HEK293 (cell line): Measurements from ENCODE around the gene GIMD1.

Experiments
- CTCF ChIA-PET: fragments of 350-600 bp; formaldehyde crosslinking; extraction: SDS; loops from one replicate; lab custom pipeline; 2021; ENCODE audit warnings: antibody characterized with exemption; lab: Yijun Ruan, JAX
- POLR2A ChIA-PET: fragments of 300-600 bp; formaldehyde crosslinking; extraction: SDS; loops from one replicate; lab custom pipeline; 2020; ENCODE audit warnings: antibody characterized with exemption, inconsistent platforms; lab: Yijun Ruan, JAX
- H3K27ac ChIP-seq: fragments of 200-500 bp; sonication (Bioruptor generic); 2 replicates; pipeline ENCODE4 v1.5.1; 2014; ENCODE audit warnings: low read depth, low read length, control low read depth, inconsistent platforms; ENCODE audit errors: extremely low read depth
- H3K36me3 ChIP-seq, 2 experiments: fragments of 200-500 bp in 1 of 2; sonication (Bioruptor generic) in 1 of 2; 1 replicate in 1 of 2; 2 replicates in 1 of 2; pipeline ENCODE4 v1.5.1; 2014 to 2017; ENCODE audit warnings: inconsistent platforms in 2 of 2, low read length in 2 of 2; ENCODE audit not compliant: control insufficient read depth in 2 of 2, insufficient read depth in 1 of 2
- H3K4me1 ChIP-seq: fragments of 200-500 bp; sonication (Bioruptor generic); 2 replicates; pipeline ENCODE4 v1.5.1; 2014; ENCODE audit warnings: mild to moderate bottlenecking, low read length, inconsistent platforms; ENCODE audit not compliant: control insufficient read depth, insufficient read depth
- H3K4me3 ChIP-seq: 2 replicates; pipeline ENCODE4 v1.5.1; 2011; ENCODE audit warnings: low read depth, mild to moderate bottlenecking, control low read depth, low read length, moderate library complexity
- H3K9me3 ChIP-seq: fragments of 200-500 bp; sonication (Bioruptor generic); 2 replicates; pipeline ENCODE4 v1.5.1; 2014; ENCODE audit warnings: low read depth, low read length, inconsistent platforms; ENCODE audit not compliant: control insufficient read depth, insufficient read depth
- BCL6B ChIP-seq: fragments of 450-650 bp; formaldehyde crosslinking; IDR thresholded peaks from 2 replicates; pipeline ENCODE4 v1.5.1; 2017; ENCODE audit warnings: missing biosample characterization, missing genetic modification characterization
- ELK4 ChIP-seq: IDR thresholded peaks from 2 replicates; pipeline ENCODE4 v1.6.1; 2011; ENCODE audit warnings: mild to moderate bottlenecking, low read depth, low read length, borderline replicate concordance
- KLF1 ChIP-seq: fragments of 450-650 bp; formaldehyde crosslinking; IDR thresholded peaks from 2 replicates; pipeline ENCODE4 v1.5.1; 2016; ENCODE audit warnings: missing biosample characterization, missing genetic modification characterization
- YY1 ChIP-seq: fragments of 450-650 bp; formaldehyde crosslinking; IDR thresholded peaks from 2 replicates; pipeline ENCODE4 v1.5.1; 2018; ENCODE audit warnings: missing biosample characterization, missing genetic modification characterization
- YY2 ChIP-seq: fragments of 450-650 bp; formaldehyde crosslinking; IDR thresholded peaks from 2 replicates; pipeline ENCODE4 v1.5.1; 2016; ENCODE audit warnings: missing biosample characterization, missing genetic modification characterization
- ZBTB20 ChIP-seq: fragments of 450-650 bp; formaldehyde crosslinking; IDR thresholded peaks from 2 replicates; pipeline ENCODE4 v1.5.1; 2016; ENCODE audit warnings: missing biosample characterization, missing genetic modification characterization
- ZNF121 ChIP-seq: fragments of 450-650 bp; formaldehyde crosslinking; IDR thresholded peaks from 2 replicates; pipeline ENCODE4 v1.5.1; 2016; ENCODE audit warnings: missing biosample characterization, missing genetic modification characterization
- ZNF157 ChIP-seq: fragments of 450-650 bp; formaldehyde crosslinking; IDR thresholded peaks from 2 replicates; pipeline ENCODE4 v1.5.1; 2016; ENCODE audit warnings: missing biosample characterization, missing genetic modification characterization
- ZNF2 ChIP-seq: fragments of 450-650 bp; formaldehyde crosslinking; IDR thresholded peaks from 2 replicates; pipeline ENCODE4 v1.5.1; 2016; ENCODE audit warnings: missing biosample characterization, missing genetic modification characterization
- ZNF202 ChIP-seq: fragments of 450-650 bp; formaldehyde crosslinking; IDR thresholded peaks from 2 replicates; pipeline ENCODE4 v1.5.1; 2016; ENCODE audit warnings: missing biosample characterization, missing genetic modification characterization, borderline replicate concordance
- ZNF266 ChIP-seq: fragments of 450-650 bp; formaldehyde crosslinking; IDR thresholded peaks from 2 replicates; pipeline ENCODE4 v1.5.1; 2016; ENCODE audit warnings: missing biosample characterization, missing genetic modification characterization, low read depth
- ZNF423 ChIP-seq: fragments of 450-650 bp; formaldehyde crosslinking; IDR thresholded peaks from 2 replicates; pipeline ENCODE4 v1.5.1; 2016; ENCODE audit warnings: missing biosample characterization, missing genetic modification characterization
- ZNF433 ChIP-seq: fragments of 450-650 bp; formaldehyde crosslinking; IDR thresholded peaks from 2 replicates; pipeline ENCODE4 v1.5.1; 2016; ENCODE audit warnings: missing biosample characterization, missing genetic modification characterization, low read depth
- ZNF48 ChIP-seq: fragments of 450-650 bp; formaldehyde crosslinking; IDR thresholded peaks from 2 replicates; pipeline ENCODE4 v1.5.1; 2016; ENCODE audit warnings: missing biosample characterization, missing genetic modification characterization
- ZNF501 ChIP-seq: fragments of 450-650 bp; formaldehyde crosslinking; IDR thresholded peaks from 2 replicates; pipeline ENCODE4 v1.5.1; 2016; ENCODE audit warnings: missing biosample characterization, missing genetic modification characterization
- ZNF623 ChIP-seq: fragments of 450-650 bp; formaldehyde crosslinking; IDR thresholded peaks from 2 replicates; pipeline ENCODE4 v1.5.1; 2016; ENCODE audit warnings: missing biosample characterization, missing genetic modification characterization
- ZNF654 ChIP-seq: fragments of 450-650 bp; formaldehyde crosslinking; IDR thresholded peaks from 2 replicates; pipeline ENCODE4 v1.5.1; 2016; ENCODE audit warnings: low read depth, missing biosample characterization, missing genetic modification characterization
- ZNF707 ChIP-seq: fragments of 450-650 bp; formaldehyde crosslinking; IDR thresholded peaks from 2 replicates; pipeline ENCODE4 v1.5.1; 2016; ENCODE audit warnings: missing biosample characterization, missing genetic modification characterization
- ZNF776 ChIP-seq: fragments of 450-650 bp; formaldehyde crosslinking; IDR thresholded peaks from 2 replicates; pipeline ENCODE4 v1.5.0; 2017; ENCODE audit warnings: missing biosample characterization, missing genetic modification characterization, borderline replicate concordance
- TF ChIP-seq, protein P1 (sequence below): fragments of 450-650 bp; IDR thresholded peaks from 2 replicates; pipeline ENCODE4 v1.5.1; 2018; ENCODE audit warnings: missing biosample characterization, mild to moderate bottlenecking, missing genetic modification characterization
- TF ChIP-seq, protein P2 (sequence below): fragments of 450-650 bp; formaldehyde crosslinking; IDR thresholded peaks from 2 replicates; pipeline ENCODE4 v1.5.1; 2016; ENCODE audit warnings: missing biosample characterization, missing genetic modification characterization

The GIMD1 gene

GRCh38 chr4:106371161-106371560, 2.6 kb upstream of the GIMD1 start:
- ChIA-PET CTCF (interaction anchor here (0.7 to 1.3 kb wide), 4 partner anchors 19 to 438 kb away, joined by 3 to 5 read pairs (median 4); no protein-coding TSS in a partner anchor), POLR2A (no interaction called here)
- Histone ChIP-seq H3K9me3 (no peaks in the 10 kb centered on the region), H3K4me3 (no peak overlapping the region), H3K36me3 (no peaks in the 10 kb centered on the region), H3K4me1 (no peaks in the 10 kb centered on the region), H3K27ac (no peak overlapping the region)
- TF ChIP-seq, protein P1, sequence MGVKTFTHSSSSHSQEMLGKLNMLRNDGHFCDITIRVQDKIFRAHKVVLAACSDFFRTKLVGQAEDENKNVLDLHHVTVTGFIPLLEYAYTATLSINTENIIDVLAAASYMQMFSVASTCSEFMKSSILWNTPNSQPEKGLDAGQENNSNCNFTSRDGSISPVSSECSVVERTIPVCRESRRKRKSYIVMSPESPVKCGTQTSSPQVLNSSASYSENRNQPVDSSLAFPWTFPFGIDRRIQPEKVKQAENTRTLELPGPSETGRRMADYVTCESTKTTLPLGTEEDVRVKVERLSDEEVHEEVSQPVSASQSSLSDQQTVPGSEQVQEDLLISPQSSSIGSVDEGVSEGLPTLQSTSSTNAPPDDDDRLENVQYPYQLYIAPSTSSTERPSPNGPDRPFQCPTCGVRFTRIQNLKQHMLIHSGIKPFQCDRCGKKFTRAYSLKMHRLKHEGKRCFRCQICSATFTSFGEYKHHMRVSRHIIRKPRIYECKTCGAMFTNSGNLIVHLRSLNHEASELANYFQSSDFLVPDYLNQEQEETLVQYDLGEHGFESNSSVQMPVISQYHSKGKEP (tag by site-specific recombination) = no peak
- TF ChIP-seq ZNF2 (tag by site-specific recombination) = no peak
- TF ChIP-seq YY2 (tag by site-specific recombination) = no peak
- TF ChIP-seq ZNF266 (tag by site-specific recombination) = no peak
- no peak for TF ChIP-seq ZNF707 (tag by site-specific recombination)
- no peak for TF ChIP-seq ZNF654 (tag by site-specific recombination)
- TF ChIP-seq ZNF423 (tag by site-specific recombination) = no peak
- TF ChIP-seq ZNF48 (tag by site-specific recombination) = no peak
- TF ChIP-seq ZNF776 (tag by site-specific recombination) = no peak
- no peak for TF ChIP-seq ZNF433 (tag by site-specific recombination)
- TF ChIP-seq ZNF121 (tag by site-specific recombination) = no peak
- TF ChIP-seq ZNF202 (tag by site-specific recombination) = no peak
- TF ChIP-seq ZNF623 (tag by site-specific recombination) = no peak
- no peak for TF ChIP-seq ZBTB20 (tag by site-specific recombination)
- no peak for TF ChIP-seq ZNF501 (tag by site-specific recombination)

- no peak overlapping the region for H3K27ac ChIP-seq
- H3K36me3 ChIP-seq = no peaks in the 10 kb centered on the region
- H3K9me3 ChIP-seq = no peaks in the 10 kb centered on the region
- CTCF ChIA-PET = interaction anchor here (0.6 to 1.8 kb wide), 15 partner anchors 8 to 1172 kb away, joined by 3 to 14 read pairs (median 4); no protein-coding TSS in a partner anchor
- TF ChIP-seq KLF1 (tag by site-specific recombination) (no peak), ZNF121 (tag by site-specific recombination) (no peak), ELK4 (no peak), BCL6B (tag by site-specific recombination) (no peak), ZNF157 (no peak), YY1 (no peak)
- TF ChIP-seq, protein P2, sequence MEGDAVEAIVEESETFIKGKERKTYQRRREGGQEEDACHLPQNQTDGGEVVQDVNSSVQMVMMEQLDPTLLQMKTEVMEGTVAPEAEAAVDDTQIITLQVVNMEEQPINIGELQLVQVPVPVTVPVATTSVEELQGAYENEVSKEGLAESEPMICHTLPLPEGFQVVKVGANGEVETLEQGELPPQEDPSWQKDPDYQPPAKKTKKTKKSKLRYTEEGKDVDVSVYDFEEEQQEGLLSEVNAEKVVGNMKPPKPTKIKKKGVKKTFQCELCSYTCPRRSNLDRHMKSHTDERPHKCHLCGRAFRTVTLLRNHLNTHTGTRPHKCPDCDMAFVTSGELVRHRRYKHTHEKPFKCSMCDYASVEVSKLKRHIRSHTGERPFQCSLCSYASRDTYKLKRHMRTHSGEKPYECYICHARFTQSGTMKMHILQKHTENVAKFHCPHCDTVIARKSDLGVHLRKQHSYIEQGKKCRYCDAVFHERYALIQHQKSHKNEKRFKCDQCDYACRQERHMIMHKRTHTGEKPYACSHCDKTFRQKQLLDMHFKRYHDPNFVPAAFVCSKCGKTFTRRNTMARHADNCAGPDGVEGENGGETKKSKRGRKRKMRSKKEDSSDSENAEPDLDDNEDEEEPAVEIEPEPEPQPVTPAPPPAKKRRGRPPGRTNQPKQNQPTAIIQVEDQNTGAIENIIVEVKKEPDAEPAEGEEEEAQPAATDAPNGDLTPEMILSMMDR = no peak
- TF ChIP-seq, all 188 proteins: peak for 0
- POLR2A ChIA-PET = no interaction called here
- no peaks in the 10 kb centered on the region for H3K4me1 ChIP-seq
- no peak overlapping the region for H3K4me3 ChIP-seq
These were observed 1.6 kb upstream of the GIMD1 start for GRCh38 chr4:106370214-106370613.
